OCI-LY3 (cell line): ENCODE results near the gene MYO1F.
A peak's percentile ranks its signal among the peaks of the same experiment; 100 is the strongest.

Experiments
- H2AFZ ChIP-seq: fragments of 200-600, 300-600 bp; shearing (Covaris generic); 2 replicates; pipeline ENCODE4 v1.6.0; 2014; ENCODE audit warnings: antibody characterized with exemption, low read depth, low read length
- H3K27ac ChIP-seq: fragments of 200-600, 300-600 bp; sonication (generic); 2 replicates; pipeline ENCODE4 v1.5.1; 2014; ENCODE audit warnings: mild to moderate bottlenecking, low read length, moderate library complexity, mixed read lengths
- H3K27me3 ChIP-seq: fragments of 200-600, 300-600 bp; sonication (generic); 2 replicates; pipeline ENCODE4 v1.6.1; 2014; ENCODE audit warnings: low read depth, low read length, mixed read lengths
- H3K36me3 ChIP-seq: fragments of 200-600, 300-600 bp; sonication (generic); replicated peaks from 2 replicates; pipeline ENCODE3; 2014; ENCODE audit warnings: low read depth, low read length, mixed read lengths
- H3K4me1 ChIP-seq: fragments of 300-600, 200-600 bp; sonication (generic); 2 replicates; pipeline ENCODE4 v1.6.1; 2014; ENCODE audit warnings: low read length, mixed read lengths
- H3K4me2 ChIP-seq: fragments of 200-600, 300-600 bp; sonication (generic); 2 replicates; pipeline ENCODE4 v1.6.1; 2014; ENCODE audit warnings: low read length, mixed read lengths
- H3K4me3 ChIP-seq: fragments of 300-600, 200-600 bp; sonication (generic); 2 replicates; pipeline ENCODE4 v1.5.1; 2014; ENCODE audit warnings: antibody characterized with exemption, mild to moderate bottlenecking, low read length, moderate library complexity
- H3K79me2 ChIP-seq: fragments of 300-600, 200-600 bp; shearing (Covaris generic); 2 replicates; pipeline ENCODE4 v1.6.1; 2014; ENCODE audit warnings: mild to moderate bottlenecking, low read length, mixed read lengths
- H3K9ac ChIP-seq: fragments of 300-600, 200-600 bp; shearing (Covaris generic); 2 replicates; pipeline ENCODE4 v1.6.0; 2014; ENCODE audit warnings: mild to moderate bottlenecking, low read length, moderate library complexity
- H3K9me3 ChIP-seq: fragments of 200-600, 300-600 bp; shearing (Covaris generic); 2 replicates; pipeline ENCODE4 v1.6.1; 2014; ENCODE audit warnings: low read length, mixed read lengths; ENCODE audit not compliant: insufficient read depth
- H4K20me1 ChIP-seq: fragments of 200-600, 300-600 bp; sonication (generic); 2 replicates; pipeline ENCODE4 v1.6.1; 2016; ENCODE audit warnings: low read length, mixed read lengths; ENCODE audit not compliant: insufficient read depth
- EZH2phosphoT487 ChIP-seq: fragments of 200-600 bp; shearing (Covaris generic); IDR thresholded peaks from 2 replicates; pipeline ENCODE4 v1.6.1; 2018; ENCODE audit warnings: antibody characterized with exemption, mixed run types, low read depth
- TF ChIP-seq, protein P1 (sequence below): fragments of 200-600, 300-600 bp; sonication (generic); IDR thresholded peaks from 2 replicates; pipeline ENCODE4 v1.5.1; 2014; ENCODE audit warnings: antibody characterized with exemption, low read length, low read depth

MYO1F gene

GRCh38 chr19:8593931-8594330, 16.7 kb upstream of the MYO1F start:
- H3K4me1 ChIP-seq: peaks cover 6% of the 10 kb centered on the region; the same call in 1 of the 2 replicates
- H3K9ac ChIP-seq: no peak overlapping the region
- no peak overlapping the region for H3K4me3 ChIP-seq
- H3K27ac ChIP-seq: no peak overlapping the region
- H3K27me3 ChIP-seq: no peaks in the 10 kb centered on the region
- H4K20me1 ChIP-seq: no peaks in the 10 kb centered on the region
- H3K9me3 ChIP-seq: 0 out of 2 replicates have a peak, but pooled peaks cover 4% of the 10 kb centered on the region
- no peaks in the 10 kb centered on the region for H3K79me2 ChIP-seq
- no peaks in the 10 kb centered on the region for H3K36me3 ChIP-seq
- no peak overlapping the region for H2AFZ ChIP-seq
- H3K4me2 ChIP-seq: no peak overlapping the region
- TF ChIP-seq EZH2phosphoT487: no peak
- TF ChIP-seq, protein P1, sequence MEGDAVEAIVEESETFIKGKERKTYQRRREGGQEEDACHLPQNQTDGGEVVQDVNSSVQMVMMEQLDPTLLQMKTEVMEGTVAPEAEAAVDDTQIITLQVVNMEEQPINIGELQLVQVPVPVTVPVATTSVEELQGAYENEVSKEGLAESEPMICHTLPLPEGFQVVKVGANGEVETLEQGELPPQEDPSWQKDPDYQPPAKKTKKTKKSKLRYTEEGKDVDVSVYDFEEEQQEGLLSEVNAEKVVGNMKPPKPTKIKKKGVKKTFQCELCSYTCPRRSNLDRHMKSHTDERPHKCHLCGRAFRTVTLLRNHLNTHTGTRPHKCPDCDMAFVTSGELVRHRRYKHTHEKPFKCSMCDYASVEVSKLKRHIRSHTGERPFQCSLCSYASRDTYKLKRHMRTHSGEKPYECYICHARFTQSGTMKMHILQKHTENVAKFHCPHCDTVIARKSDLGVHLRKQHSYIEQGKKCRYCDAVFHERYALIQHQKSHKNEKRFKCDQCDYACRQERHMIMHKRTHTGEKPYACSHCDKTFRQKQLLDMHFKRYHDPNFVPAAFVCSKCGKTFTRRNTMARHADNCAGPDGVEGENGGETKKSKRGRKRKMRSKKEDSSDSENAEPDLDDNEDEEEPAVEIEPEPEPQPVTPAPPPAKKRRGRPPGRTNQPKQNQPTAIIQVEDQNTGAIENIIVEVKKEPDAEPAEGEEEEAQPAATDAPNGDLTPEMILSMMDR: peak; percentile 27

- H3K4me3 ChIP-seq: no peak overlapping the region
- H4K20me1 ChIP-seq: no peaks in the 10 kb centered on the region
- no peak overlapping the region for H3K9ac ChIP-seq
- no peak overlapping the region for H3K4me2 ChIP-seq
- H3K79me2 ChIP-seq: no peaks in the 10 kb centered on the region
- 0 out of 2 replicates have a peak, but pooled peaks cover 4% of the 10 kb centered on the region for H3K9me3 ChIP-seq
- TF ChIP-seq, protein P1: no peak
- no peak for TF ChIP-seq EZH2phosphoT487
- no peak overlapping the region for H3K27ac ChIP-seq
- no peak overlapping the region for H2AFZ ChIP-seq
- H3K36me3 ChIP-seq: no peaks in the 10 kb centered on the region
- no peaks in the 10 kb centered on the region for H3K4me1 ChIP-seq
- H3K27me3 ChIP-seq: peaks cover 3% of the 10 kb centered on the region; the same call in 1 of the 2 replicates
Measured at GRCh38 chr19:8592231-8593009, 15.2 kb upstream of the MYO1F start.

DNA sequence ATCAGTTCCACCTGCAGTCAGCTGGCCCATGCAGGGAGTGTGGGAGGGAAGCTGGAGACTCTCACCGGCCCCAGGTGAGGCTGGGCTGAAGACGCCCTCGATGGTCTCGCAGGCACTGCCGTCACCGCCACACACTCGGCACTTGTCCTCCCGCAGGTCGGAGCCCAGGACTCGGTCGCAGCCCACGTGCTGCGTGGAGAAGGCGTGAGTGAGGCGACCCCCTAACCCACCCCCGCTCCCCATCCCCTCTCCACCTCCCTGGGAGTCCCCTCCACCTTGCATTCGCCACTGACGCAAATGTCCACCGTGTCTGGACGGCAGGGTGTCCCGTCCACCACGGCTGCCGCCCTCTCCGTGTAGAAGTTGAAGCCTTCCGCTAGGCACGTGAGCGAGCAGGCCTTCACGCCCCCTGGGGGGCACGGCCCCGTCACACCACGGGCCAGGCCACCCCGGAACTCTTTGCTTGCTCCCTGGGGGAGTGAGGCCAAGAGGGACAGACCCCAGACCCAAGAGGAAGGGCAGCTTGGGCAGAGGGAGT, 12.0 kb upstream of the MYO1F start:
- Histone ChIP-seq H3K4me2 (no peak overlapping the region), H4K20me1 (no peaks in the 10 kb centered on the region), H3K27me3 (peaks cover 3% of the 10 kb centered on the region; the same call in 1 of the 2 replicates), H3K4me1 (no peaks in the 10 kb centered on the region), H3K27ac (no peak overlapping the region), H3K36me3 (no peaks in the 10 kb centered on the region), H3K9me3 (0 out of 2 replicates have a peak, but pooled peaks cover 4% of the 10 kb centered on the region), H3K4me3 (no peak overlapping the region), H2AFZ (no peak overlapping the region), H3K79me2 (no peaks in the 10 kb centered on the region), H3K9ac (no peak overlapping the region)
- TF ChIP-seq EZH2phosphoT487: no peak
- TF ChIP-seq, protein P1: no peak
